RWPE2 (cell line): Measurements from ENCODE around the gene SLIT3.
A peak's percentile ranks its signal among the peaks of the same experiment; 100 is the strongest.

ENCODE experiments used
- ATAC-seq: fragments of 200-7000 bp; cut with Tn5 transposase; 3 replicates; pipeline ENCODE4 v1.9.1; 2021; ENCODE audit warnings: low read depth
- DNase-seq: peaks from one replicate; pipeline ENCODE4 v3.0.0-alpha.2; 2020; ENCODE audit warnings: low spot score
- H3K27ac ChIP-seq: fragments of 450-650 bp; 2 replicates; pipeline ENCODE4 v1.5.1; 2017; ENCODE audit warnings: mild to moderate bottlenecking; ENCODE audit not compliant: poor library complexity, severe bottlenecking
- H3K27me3 ChIP-seq: fragments of 250-450 bp; sonication (Bioruptor Pico); 2 replicates; pipeline ENCODE4 v1.5.1; 2021; ENCODE audit warnings: mild to moderate bottlenecking, moderate library complexity; ENCODE audit not compliant: insufficient read depth, poor library complexity, severe bottlenecking
- H3K36me3 ChIP-seq: fragments of 250-450 bp; sonication (Bioruptor Pico); 2 replicates; pipeline ENCODE4 v1.5.1; 2020; ENCODE audit warnings: low read depth, mild to moderate bottlenecking, moderate library complexity
- H3K4me1 ChIP-seq: fragments of 250-450 bp; sonication (Bioruptor Pico); 2 replicates; pipeline ENCODE4 v1.5.1; 2021; ENCODE audit warnings: mild to moderate bottlenecking, moderate library complexity; ENCODE audit not compliant: insufficient read depth, poor library complexity, severe bottlenecking
- H3K4me3 ChIP-seq: fragments of 250-450 bp; sonication (Bioruptor Pico); 2 replicates; pipeline ENCODE4 v1.5.1; 2021; ENCODE audit warnings: mild to moderate bottlenecking, moderate library complexity; ENCODE audit not compliant: severe bottlenecking
- H3K9me3 ChIP-seq: fragments of 250-450 bp; sonication (Bioruptor Pico); 2 replicates; pipeline ENCODE4 v1.5.1; 2021; ENCODE audit warnings: mild to moderate bottlenecking, moderate library complexity; ENCODE audit not compliant: severe bottlenecking
- CTCF ChIP-seq: fragments of 450-650 bp; IDR thresholded peaks from one replicate; pipeline ENCODE4 v1.5.1; 2017; ENCODE audit warnings: mild to moderate bottlenecking, moderate library complexity; ENCODE audit not compliant: poor library complexity, severe bottlenecking

SLIT3 gene

GRCh38 chr5:168950241-168950951, 350.5 kb downstream of the SLIT3 start:
- H3K4me3 ChIP-seq, result no peak overlapping the region
- ATAC-seq (no peak), DNase-seq (no peak)
- H3K27me3 ChIP-seq, result no peaks in the 10 kb centered on the region
- no peak overlapping the region for H3K27ac ChIP-seq
- H3K9me3 ChIP-seq, result no peaks in the 10 kb centered on the region
- no peaks in the 10 kb centered on the region for H3K36me3 ChIP-seq
- no peak for TF ChIP-seq CTCF
- no peaks in the 10 kb centered on the region for H3K4me1 ChIP-seq

- H3K36me3 ChIP-seq, result no peaks in the 10 kb centered on the region
- H3K4me1 ChIP-seq, result no peaks in the 10 kb centered on the region
- H3K27ac ChIP-seq, result no peak overlapping the region
- DNase-seq (no peak), ATAC-seq (peak; percentile 52)
- no peaks in the 10 kb centered on the region for H3K9me3 ChIP-seq
- no peak overlapping the region for H3K4me3 ChIP-seq
- no peaks in the 10 kb centered on the region for H3K27me3 ChIP-seq
- no peak for TF ChIP-seq CTCF
Measured at GRCh38 chr5:168948746-168949145, 352.2 kb downstream of the SLIT3 start.

- ATAC-seq, result peak; percentile 65
- peak; percentile 51 for DNase-seq
Measured at GRCh38 chr5:168947212-168947868, 353.6 kb downstream of the SLIT3 start.

GRCh38 chr5:168946363-168946762, 354.6 kb downstream of the SLIT3 start:
- DNase-seq (peak; percentile 34), ATAC-seq (peak; percentile 27)
- H3K9me3 ChIP-seq, result no peaks in the 10 kb centered on the region
- H3K27me3 ChIP-seq, result no peaks in the 10 kb centered on the region
- no peak for TF ChIP-seq CTCF
- H3K4me3 ChIP-seq, result no peak overlapping the region
- H3K4me1 ChIP-seq, result no peaks in the 10 kb centered on the region
- no peaks in the 10 kb centered on the region for H3K36me3 ChIP-seq
- H3K27ac ChIP-seq, result no peak overlapping the region

More at GRCh38 chr5:168947212-168947868, 353.6 kb downstream of the SLIT3 start:
- H3K9me3 ChIP-seq, result no peaks in the 10 kb centered on the region
- H3K36me3 ChIP-seq, result no peaks in the 10 kb centered on the region
- TF ChIP-seq CTCF, result peak; percentile 79
- H3K4me3 ChIP-seq, result no peak overlapping the region
- H3K27me3 ChIP-seq, result no peaks in the 10 kb centered on the region
- no peaks in the 10 kb centered on the region for H3K4me1 ChIP-seq
- no peak overlapping the region for H3K27ac ChIP-seq

- ATAC-seq (no peak), DNase-seq (no peak)
- no peak overlapping the region for H3K4me3 ChIP-seq
- no peaks in the 10 kb centered on the region for H3K9me3 ChIP-seq
- H3K36me3 ChIP-seq, result no peaks in the 10 kb centered on the region
- TF ChIP-seq CTCF, result no peak
- H3K27ac ChIP-seq, result no peak overlapping the region
- H3K4me1 ChIP-seq, result no peaks in the 10 kb centered on the region
- no peaks in the 10 kb centered on the region for H3K27me3 ChIP-seq
Measured at GRCh38 chr5:168944004-168944403, 356.9 kb downstream of the SLIT3 start.
